Activated CD4-positive, alpha-beta T cell treated with anti-CD3 and anti-CD28 coated beads for 48 hours (primary cell): ENCODE results near the gene BCL7A.
A peak's percentile ranks its signal among the peaks of the same experiment; 100 is the strongest.

Source experiments
- DNase-seq: peaks from one replicate; pipeline ENCODE4 v3.0.0-alpha.2; 2020

BCL7A gene

GRCh38 chr12:122080149-122081082 lies 58.7 kb downstream of the BCL7A start:
- no peak for DNase-seq

GRCh38 chr12:122081083-122081696 lies 59.5 kb downstream of the BCL7A start:
- DNase-seq = peak; percentile 44

- no peak for DNase-seq
Measured at GRCh38 chr12:122081697-122082221, 60.1 kb downstream of the BCL7A start.

- peak; percentile 43 for DNase-seq
Measured at GRCh38 chr12:122082621-122083356, 61.1 kb downstream of the BCL7A start.

- DNase-seq = no peak
Measured at GRCh38 chr12:122084857-122085405, 63.2 kb downstream of the BCL7A start.

- no peak for DNase-seq
Measured at GRCh38 chr12:122085591-122085990, 63.9 kb downstream of the BCL7A start.

GRCh38 chr12:122086116-122086515 lies 64.4 kb downstream of the BCL7A start:
- DNase-seq = no peak

- no peak for DNase-seq
Measured at GRCh38 chr12:122086641-122087285, 65.1 kb downstream of the BCL7A start.

GRCh38 chr12:122087431-122088178 lies 65.9 kb downstream of the BCL7A start:
- DNase-seq = no peak

- no peak for DNase-seq
Measured at GRCh38 chr12:122088179-122088810, 66.6 kb downstream of the BCL7A start.

- DNase-seq = no peak
Measured at GRCh38 chr12:122089077-122089476, 67.4 kb downstream of the BCL7A start.

GRCh38 chr12:122090759-122091515 lies 69.3 kb downstream of the BCL7A start:
- no peak for DNase-seq

GRCh38 chr12:122093098-122093883 lies 71.6 kb downstream of the BCL7A start:
- DNase-seq = no peak

GRCh38 chr12:122094137-122094734 lies 72.6 kb downstream of the BCL7A start:
- no peak for DNase-seq

- no peak for DNase-seq
Measured at GRCh38 chr12:122094735-122095631, 73.3 kb downstream of the BCL7A start.

- DNase-seq = no peak
Measured at GRCh38 chr12:122096014-122096413, 74.3 kb downstream of the BCL7A start.

- no peak for DNase-seq
Measured at GRCh38 chr12:122096591-122097149, 75.0 kb downstream of the BCL7A start.

GRCh38 chr12:122097584-122097926 lies 75.9 kb downstream of the BCL7A start:
- no peak for DNase-seq
